ENCODE data around the gene SUPT6H.
"Not testable (repeated sequence)": the region's sequence is repeated elsewhere in the genome, so short reads cannot be mapped to it uniquely, and the experiment has no call there.

The SUPT6H gene

DNA sequence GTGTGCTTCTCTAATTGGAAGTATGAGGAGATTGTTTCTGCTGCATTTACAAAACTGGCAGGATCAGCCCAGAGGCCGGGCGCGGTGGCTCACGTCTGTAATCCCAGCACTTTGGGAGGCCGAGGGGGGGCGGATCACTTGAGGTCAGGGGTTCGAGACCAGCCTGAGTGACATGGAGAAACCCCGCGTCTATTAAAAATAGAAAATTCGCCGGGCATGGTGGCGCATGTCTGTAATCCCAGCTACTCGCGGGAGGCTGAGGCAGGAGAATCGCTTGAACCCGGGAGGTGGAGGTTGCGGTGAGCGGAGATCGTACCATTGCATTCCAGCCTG is 59.0 kb downstream of the SUPT6H start:
- ATAC-seq (replicated peaks); DNase-seq; H3K27me3 Mint-ChIP-seq; H3K9me3 Mint-ChIP-seq: not testable (repeated sequence)
- H3K27ac Mint-ChIP-seq: peak overlapping the region; percentile 96 to 98
- peaks cover 43 to 48% of the 10 kb centered on the region in 2 donors for H3K4me1 Mint-ChIP-seq (ENCODE audit: low read depth in 2 of 2)
- H3K36me3 Mint-ChIP-seq (ENCODE audit: insufficient read depth): peaks cover 62% of the 10 kb centered on the region
- H3K4me3 Mint-ChIP-seq: peak overlapping the region; percentile 98 to 100

DNA sequence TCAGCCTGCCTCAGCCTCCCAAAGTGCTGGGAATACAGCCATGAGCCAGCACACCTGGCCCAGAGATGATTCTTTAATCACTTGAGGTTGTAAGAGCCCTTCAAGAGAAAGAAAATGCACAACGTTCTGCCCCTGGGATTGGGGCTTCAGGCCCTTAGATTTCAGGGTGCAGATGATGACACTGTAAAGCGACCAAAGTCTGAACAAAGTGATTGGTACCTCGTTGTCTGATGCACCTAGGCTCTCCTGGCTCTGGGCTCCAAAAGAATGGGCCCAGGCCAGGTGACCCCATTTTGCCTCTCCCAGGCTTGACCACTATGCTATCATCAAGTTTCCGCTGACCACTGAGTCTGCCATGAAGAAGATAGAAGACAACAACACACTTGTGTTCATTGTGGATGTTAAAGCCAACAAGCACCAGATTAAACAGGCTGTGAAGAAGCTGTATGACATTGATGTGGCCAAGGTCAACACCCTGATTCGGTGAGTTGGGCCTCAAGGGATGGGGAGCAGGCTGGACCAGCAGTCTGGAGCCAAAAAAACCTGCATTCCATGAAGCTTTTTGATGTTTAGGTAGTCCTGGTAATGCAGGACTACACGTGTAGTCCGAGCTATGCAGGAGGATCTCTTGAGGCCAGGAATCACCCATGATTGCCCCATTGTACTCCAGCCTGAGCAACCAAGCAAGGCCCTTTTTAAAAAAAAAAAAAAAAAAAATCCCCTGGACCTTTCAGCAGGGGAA is 60.6 kb downstream of the SUPT6H start:
- peaks cover 52 to 60% of the 10 kb centered on the region in 2 donors for H3K4me1 Mint-ChIP-seq (ENCODE audit: low read depth in 2 of 2)
- ATAC-seq (replicated peaks): no peak

DNA sequence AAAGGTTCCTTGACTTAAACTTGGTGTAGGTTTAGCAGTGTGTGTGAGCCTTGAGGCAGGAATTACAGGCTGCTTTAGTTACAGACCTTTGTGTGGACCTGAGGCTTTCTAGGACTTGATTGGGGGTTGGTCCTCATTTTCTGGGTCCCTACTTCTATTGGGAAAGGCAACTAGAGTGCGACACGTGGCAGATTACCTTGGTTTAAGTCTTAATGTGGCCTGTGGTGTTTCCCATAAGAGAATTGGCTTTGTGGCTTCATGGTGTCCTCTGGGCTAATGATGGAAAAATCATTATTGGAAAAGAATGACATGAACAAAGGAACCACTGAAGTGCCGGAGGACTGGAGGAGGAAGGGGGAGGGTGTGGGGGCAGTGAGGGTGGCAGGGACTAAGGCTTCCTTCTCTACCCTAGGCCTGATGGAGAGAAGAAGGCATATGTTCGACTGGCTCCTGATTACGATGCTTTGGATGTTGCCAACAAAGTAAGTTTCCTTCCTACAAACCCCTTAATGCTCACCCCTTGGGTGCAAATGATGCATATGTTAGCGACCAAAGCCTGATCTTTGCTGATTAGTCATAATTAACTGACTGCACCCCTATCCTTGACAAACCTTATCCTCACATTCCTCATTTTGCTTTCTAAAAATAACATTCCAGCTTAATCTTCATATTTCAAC is 61.3 kb downstream of the SUPT6H start:
- peaks cover 83% of the 10 kb centered on the region for H3K36me3 Mint-ChIP-seq (ENCODE audit: insufficient read depth)
- ATAC-seq (replicated peaks) (no peak), DNase-seq (no peak)
- H3K4me1 Mint-ChIP-seq (ENCODE audit: low read depth in 2 of 2): peaks cover 55 to 65% of the 10 kb centered on the region in 2 donors
- peak overlapping the region in 1 of 2 donors; percentile 15 for H3K4me3 Mint-ChIP-seq
- no peaks in the 10 kb centered on the region for H3K9me3 Mint-ChIP-seq
- H3K27ac Mint-ChIP-seq: no peak overlapping the region
- no peaks in the 10 kb centered on the region for H3K27me3 Mint-ChIP-seq

More for the DNA sequence above, 60.6 kb downstream of the SUPT6H start:
- H3K4me3 Mint-ChIP-seq: peak overlapping the region; percentile 98 to 100
- H3K9me3 Mint-ChIP-seq: no peaks in the 10 kb centered on the region
- no peaks in the 10 kb centered on the region for H3K27me3 Mint-ChIP-seq
- peaks cover 76% of the 10 kb centered on the region for H3K36me3 Mint-ChIP-seq (ENCODE audit: insufficient read depth)
- H3K27ac Mint-ChIP-seq: peak overlapping the region; percentile 79 to 98
- no peak for DNase-seq

DNA sequence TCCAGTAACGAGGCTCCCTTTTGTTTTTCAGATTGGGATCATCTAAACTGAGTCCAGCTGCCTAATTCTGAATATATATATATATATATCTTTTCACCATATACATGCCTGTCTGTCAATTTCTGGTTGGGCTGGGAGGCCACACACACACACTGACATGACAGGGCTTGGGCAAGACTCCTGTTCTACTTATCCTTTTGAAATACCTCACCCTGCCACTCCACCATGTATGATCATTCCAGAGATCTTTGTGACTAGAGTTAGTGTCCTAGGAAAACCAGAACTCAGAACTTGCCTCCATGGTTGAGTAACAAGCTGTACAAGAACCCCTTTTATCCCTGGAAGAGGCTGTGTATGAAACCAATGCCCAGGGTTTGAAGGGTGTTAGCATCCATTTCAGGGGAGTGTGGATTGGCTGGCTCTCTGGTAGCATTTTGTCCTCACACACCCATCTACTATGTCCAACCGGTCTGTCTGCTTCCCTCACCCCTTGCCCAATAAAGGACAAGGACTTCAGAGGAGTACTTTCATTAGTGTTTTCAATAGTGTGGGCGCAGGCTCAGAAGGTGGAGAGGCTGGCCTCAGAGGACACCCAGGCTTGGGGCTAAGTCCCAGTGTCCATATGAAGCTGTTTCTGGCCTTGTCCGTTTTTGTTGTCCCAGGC is 62.0 kb downstream of the SUPT6H start:
- not testable (repeated sequence) for H3K9me3 Mint-ChIP-seq; ATAC-seq (replicated peaks); DNase-seq; H3K27me3 Mint-ChIP-seq
- peaks cover 52 to 63% of the 10 kb centered on the region in 2 donors for H3K4me1 Mint-ChIP-seq (ENCODE audit: low read depth in 2 of 2)
- peak overlapping the region in 1 of 2 donors; percentile 100 for H3K4me3 Mint-ChIP-seq
- peak overlapping the region; percentile 65 to 83 for H3K27ac Mint-ChIP-seq
- H3K36me3 Mint-ChIP-seq (ENCODE audit: insufficient read depth): peaks cover 89% of the 10 kb centered on the region

DNA sequence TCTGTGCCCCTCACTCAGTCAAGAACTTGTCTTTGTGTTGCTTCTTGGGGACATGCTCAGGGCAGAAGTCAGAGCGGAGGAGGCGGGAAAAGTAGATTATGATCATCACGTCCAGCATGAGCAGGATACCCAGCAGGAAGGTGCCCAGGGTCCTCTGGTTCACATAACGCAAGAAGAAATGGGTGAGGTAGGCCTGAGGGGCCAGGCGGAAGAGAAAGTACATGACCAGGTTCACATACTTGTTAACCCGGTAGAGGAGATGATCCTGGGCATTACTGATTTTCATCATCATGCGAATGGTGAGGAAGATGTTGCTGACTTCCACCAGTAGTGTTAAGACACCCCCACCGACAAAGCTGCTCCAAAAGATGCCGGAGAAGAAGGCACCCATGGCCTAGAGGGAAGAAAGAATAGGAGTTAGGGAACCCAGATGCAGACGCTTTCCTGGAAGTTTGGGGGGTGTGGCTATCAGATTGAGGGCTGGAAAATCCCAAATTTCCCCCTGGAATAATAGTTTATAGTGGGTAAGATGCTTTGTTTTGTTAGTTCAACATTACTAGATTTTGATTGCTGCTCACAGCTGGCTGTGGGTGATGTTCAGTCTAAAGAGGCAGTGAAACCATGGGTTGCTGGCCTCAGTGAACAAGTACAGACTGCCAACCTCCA is 62.6 kb downstream of the SUPT6H start:
- no peak for ATAC-seq (replicated peaks)

DNA sequence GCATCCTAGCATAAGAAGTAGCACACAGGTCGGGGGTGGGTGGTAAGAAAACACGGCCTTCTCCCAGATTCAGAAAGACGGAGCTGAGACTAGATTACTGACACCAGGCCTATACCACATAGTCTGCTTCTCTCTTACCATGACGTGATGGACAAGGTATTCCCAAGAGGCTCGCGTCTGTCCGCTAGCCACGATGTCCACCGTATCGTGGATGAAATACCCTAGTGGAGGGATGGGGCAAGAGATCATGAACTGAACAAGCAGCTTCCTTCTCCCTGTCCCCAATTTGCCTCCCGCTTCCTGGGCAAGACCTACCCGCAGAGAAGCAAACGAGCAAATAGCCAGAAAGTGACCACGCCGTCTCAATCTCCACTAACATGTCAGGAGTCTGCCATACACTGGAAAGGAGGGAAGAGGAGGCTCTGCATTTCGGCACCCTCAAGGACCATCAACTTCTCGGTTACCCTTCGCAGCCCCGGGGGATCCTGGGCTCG is 63.2 kb downstream of the SUPT6H start:
- DNase-seq: no peak
- Mint-ChIP-seq H3K9me3 (no peaks in the 10 kb centered on the region), H3K4me3 (peak overlapping the region; percentile 99 to 100), H3K27ac (peak overlapping the region; percentile 65 to 83), H3K27me3 (no peaks in the 10 kb centered on the region), H3K36me3 (ENCODE audit: insufficient read depth) (peaks cover 81% of the 10 kb centered on the region), H3K4me1 (ENCODE audit: low read depth in 2 of 2) (peaks cover 46 to 53% of the 10 kb centered on the region in 2 donors)
- no peak for ATAC-seq (replicated peaks)

More for the DNA sequence above, 62.6 kb downstream of the SUPT6H start:
- DNase-seq: no peak
- no peaks in the 10 kb centered on the region for H3K27me3 Mint-ChIP-seq
- peaks cover 50 to 59% of the 10 kb centered on the region in 2 donors for H3K4me1 Mint-ChIP-seq (ENCODE audit: low read depth in 2 of 2)
- peak overlapping the region; percentile 99 to 100 for H3K4me3 Mint-ChIP-seq
- H3K9me3 Mint-ChIP-seq: no peaks in the 10 kb centered on the region
- peak overlapping the region; percentile 65 to 83 for H3K27ac Mint-ChIP-seq
- H3K36me3 Mint-ChIP-seq (ENCODE audit: insufficient read depth): peaks cover 87% of the 10 kb centered on the region

DNA sequence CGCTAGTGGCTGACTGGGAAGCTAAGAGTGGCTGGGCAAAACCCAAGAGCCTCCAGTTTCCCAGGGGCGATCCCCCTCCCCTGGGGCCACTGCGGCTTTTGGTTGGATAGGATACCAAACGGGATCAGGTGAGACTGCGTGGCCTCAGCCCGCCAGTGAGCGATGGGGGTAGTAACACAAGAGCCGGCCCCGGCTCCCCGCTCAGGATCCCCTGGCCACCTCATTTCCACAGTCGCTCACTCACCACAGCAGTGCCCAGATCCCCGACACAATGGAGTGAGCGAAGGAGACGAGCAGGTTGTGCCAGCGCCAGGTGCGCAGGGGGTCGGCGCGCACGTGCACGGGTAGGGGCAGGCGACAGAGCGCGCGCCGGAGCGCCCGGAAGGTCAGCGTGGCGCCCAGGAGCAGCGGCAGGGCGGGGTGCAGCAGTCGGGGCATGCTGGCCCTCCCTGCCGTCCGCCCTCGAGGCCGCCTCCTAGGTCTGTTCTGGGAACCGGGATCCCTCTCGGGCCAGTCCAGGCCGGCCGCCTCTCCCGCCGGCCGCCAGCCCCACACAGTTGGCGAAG is 63.7 kb downstream of the SUPT6H start:
- no peaks in the 10 kb centered on the region for H3K27me3 Mint-ChIP-seq
- no peaks in the 10 kb centered on the region for H3K9me3 Mint-ChIP-seq
- H3K4me1 Mint-ChIP-seq (ENCODE audit: low read depth in 2 of 2): peaks cover 41 to 48% of the 10 kb centered on the region in 2 donors
- ATAC-seq (replicated peaks) (peak; percentile 0), DNase-seq (peak in 1 of 3 experiments; percentile 21)
- H3K36me3 Mint-ChIP-seq (ENCODE audit: insufficient read depth): peaks cover 76% of the 10 kb centered on the region
- peak overlapping the region; percentile 99 to 100 for H3K4me3 Mint-ChIP-seq
- H3K27ac Mint-ChIP-seq: peak overlapping the region; percentile 65 to 83

DNA sequence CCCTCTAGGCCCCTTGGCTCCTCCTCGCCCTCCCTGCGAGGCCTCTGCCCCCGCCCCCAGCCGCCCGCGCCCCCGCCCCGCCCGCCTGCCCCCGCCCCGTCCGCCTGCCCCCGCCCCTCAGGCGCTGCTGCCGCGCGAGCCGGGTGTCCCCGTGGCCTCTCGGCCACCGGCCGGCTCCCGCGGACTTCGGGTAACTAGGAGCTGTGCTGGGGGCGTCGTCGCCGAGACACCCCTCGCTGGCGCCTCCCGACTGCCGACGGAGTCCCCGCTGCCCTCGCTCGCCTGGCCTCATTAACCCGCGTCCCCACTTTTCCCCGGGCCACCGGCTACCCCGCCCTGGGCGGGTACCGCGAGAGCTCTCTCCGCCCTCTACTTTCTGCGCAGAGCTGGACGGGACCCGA is 64.2 kb downstream of the SUPT6H start, which contains the start of gene TLCD1:
TLCD1 (minus strand) TSS at position 8 of the 401 bp plus-strand sequence. CDS start 136 bp downstream, outside the sequence.
- Mint-ChIP-seq H3K4me3 (peak within 1 kb of the TSS; percentile 99 to 100), H3K36me3 (ENCODE audit: insufficient read depth) (peaks cover 71% of the 10 kb centered on the region), H3K27ac (peak within 1 kb of the TSS; percentile 98 to 99), H3K9me3 (no peaks in the 10 kb centered on the region), H3K27me3 (no peaks in the 10 kb centered on the region), H3K4me1 (ENCODE audit: low read depth in 2 of 2) (peaks cover 38 to 43% of the 10 kb centered on the region in 2 donors)
- peak; percentile 39 for ATAC-seq (replicated peaks)
- peak; percentile 59 to 71 (median 69) for DNase-seq

DNA sequence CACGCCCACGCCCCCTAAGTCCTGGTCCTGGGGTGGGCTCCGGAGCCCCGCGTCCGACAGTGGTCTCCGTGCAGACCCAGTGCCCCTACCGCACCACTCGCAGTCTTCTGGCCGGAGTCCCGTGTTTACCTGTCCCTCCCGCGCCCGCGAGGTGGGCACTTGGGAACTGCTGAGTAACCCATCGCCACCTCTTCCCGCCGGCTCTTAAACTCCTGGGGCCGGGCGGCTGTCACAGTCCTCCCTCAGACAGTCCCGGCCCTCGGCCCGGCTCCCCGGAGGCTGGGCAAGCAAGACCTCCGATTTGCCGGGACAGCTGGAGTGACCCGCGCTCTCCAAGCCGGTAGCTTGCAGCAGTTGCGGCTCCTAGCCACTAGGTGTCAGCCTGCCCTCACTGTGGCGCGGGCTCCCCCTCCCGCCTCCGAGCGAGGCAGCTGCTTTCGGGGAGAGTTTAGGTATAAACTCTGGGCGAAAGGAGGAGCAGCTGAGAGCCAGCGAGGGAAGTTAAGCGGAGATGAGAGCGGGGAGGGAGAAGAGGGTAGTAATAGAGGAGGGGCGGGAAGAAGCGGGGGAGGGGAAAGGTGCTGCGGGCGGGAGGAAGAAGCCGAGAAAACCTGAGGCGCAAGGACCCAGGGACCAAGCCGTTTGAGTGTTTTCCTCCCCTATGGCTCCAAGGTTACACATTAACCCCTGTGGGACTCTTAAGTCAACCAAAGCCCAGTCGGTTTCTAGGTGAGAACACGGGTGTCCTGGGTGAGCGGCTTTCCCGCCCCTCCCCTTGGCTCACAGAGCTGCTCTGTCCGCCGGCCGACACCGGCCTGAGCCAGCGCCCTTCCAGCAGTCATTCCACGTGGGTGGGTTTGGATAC is 64.9 kb downstream of the SUPT6H start:
- Mint-ChIP-seq H3K36me3 (ENCODE audit: insufficient read depth) (peaks cover 64% of the 10 kb centered on the region), H3K4me3 (peak overlapping the region; percentile 99 to 100), H3K4me1 (ENCODE audit: low read depth in 2 of 2) (peaks cover 37 to 41% of the 10 kb centered on the region in 2 donors), H3K9me3 (no peaks in the 10 kb centered on the region), H3K27me3 (no peaks in the 10 kb centered on the region), H3K27ac (peak overlapping the region; percentile 98 to 99)
- ATAC-seq (replicated peaks): peak; percentile 48
- peak; percentile 91 to 93 (median 92) for DNase-seq

DNA sequence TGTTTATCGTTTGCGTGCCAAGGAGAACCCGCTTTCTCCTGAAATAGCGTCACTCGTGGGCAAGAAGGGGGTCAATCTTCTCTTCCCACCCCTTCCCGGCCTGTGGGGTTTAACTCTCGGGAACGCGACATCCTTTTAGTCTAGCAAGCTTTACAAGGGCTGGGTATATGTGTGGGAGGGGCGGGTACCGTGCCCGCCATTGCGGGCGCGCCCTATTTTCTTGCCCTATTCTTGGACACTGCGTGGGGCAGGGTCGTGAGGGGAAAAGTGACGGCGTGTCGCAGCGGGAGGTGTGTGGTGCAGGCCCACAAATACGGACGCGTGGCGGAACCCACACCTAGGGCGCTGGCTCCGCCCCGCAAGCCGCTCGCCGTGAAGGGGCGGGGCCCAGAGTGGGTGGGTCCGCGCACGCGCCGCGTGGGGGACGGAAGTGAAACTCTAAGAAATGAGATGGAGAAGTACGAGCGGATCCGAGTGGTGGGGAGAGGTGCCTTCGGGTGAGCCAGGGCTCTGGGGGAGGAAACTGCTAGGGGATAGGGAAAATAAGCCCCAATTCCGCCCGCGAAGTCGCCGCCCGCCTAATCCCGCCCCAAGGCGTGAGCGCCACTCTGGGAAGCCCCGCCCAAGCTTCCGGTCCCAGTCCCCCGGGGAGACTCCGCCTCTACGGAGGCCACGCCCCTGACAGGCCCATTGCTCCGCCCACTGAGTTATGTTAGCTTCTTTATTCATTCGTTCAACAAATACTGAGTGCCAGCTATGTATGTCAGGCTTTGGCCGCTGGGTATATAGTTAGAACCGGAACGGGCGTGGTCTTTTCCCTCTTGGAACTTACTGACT is 66.6 kb downstream of the SUPT6H start, which contains the start of gene NEK8:
NEK8 (plus strand) TSS at position 425 of the 837 bp plus-strand sequence; CDS start at position 451, 26 bp downstream.
- peaks cover 32 to 38% of the 10 kb centered on the region in 2 donors for H3K4me1 Mint-ChIP-seq (ENCODE audit: low read depth in 2 of 2)
- H3K27me3 Mint-ChIP-seq: no peaks in the 10 kb centered on the region
- no peaks in the 10 kb centered on the region for H3K9me3 Mint-ChIP-seq
- DNase-seq (peak; percentile 99 to 100 (median 99)), ATAC-seq (replicated peaks) (peak; percentile 63)
- H3K27ac Mint-ChIP-seq: peak within 1 kb of the TSS; percentile 98 to 99
- H3K4me3 Mint-ChIP-seq: peak within 1 kb of the TSS; percentile 99 to 100
- peaks cover 47% of the 10 kb centered on the region for H3K36me3 Mint-ChIP-seq (ENCODE audit: insufficient read depth)

DNA sequence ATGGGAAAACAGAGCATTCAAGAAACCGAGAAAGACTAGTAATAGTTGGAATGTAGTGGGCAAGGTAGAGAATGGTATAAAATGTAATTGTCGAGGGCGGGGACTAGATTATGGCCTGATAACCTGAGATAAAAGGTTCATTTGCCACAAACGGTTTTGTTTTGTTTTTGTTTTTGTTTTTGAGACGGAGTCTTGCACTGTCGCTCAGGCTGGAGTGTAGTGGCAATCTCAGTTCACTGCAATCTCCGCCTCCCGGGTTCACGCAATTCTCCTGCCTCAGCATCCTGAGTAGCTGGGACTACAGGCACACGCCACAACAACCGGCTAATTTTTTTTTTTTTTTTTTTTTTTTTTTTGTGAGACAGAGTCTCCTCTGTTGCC is 67.9 kb downstream of the SUPT6H start:
- H3K9me3 Mint-ChIP-seq: no peaks in the 10 kb centered on the region
- H3K4me3 Mint-ChIP-seq: no peak overlapping the region

More for the DNA sequence above, 67.9 kb downstream of the SUPT6H start:
- ATAC-seq (replicated peaks) (no peak), DNase-seq (no peak)
- Mint-ChIP-seq H3K27ac (no peak overlapping the region), H3K4me1 (ENCODE audit: low read depth in 2 of 2) (peaks cover 25 to 30% of the 10 kb centered on the region in 2 donors), H3K27me3 (no peaks in the 10 kb centered on the region), H3K36me3 (ENCODE audit: insufficient read depth) (peaks cover 40% of the 10 kb centered on the region)

Measured in effector memory CD8-positive, alpha-beta T cell (primary cell).